ENCODE results near the gene NBAS. TPM values are rescaled to one million over a fixed set of nuclear protein-coding genes. Genes with fewer than 3 reads are reported as not detected.

The NBAS gene
- total and polyA plus RNA-seq, 2 donors (not counting 1 experiment from before 2014, with no cell fraction given), result 27.0 to 124 TPM

- Histone ChIP-seq H3K27ac (ENCODE audit: insufficient read depth, low read length) (no peak overlapping the region), H3K4me2 (ENCODE audit: extremely low read depth, insufficient read depth, low read length) (no peak overlapping the region), H3K79me2 (ENCODE audit: control insufficient read depth, insufficient read depth, low read length) (no peaks in the 10 kb centered on the region), H2AFZ (ENCODE audit: low read length) (no peak overlapping the region), H3K36me3 (ENCODE audit: control insufficient read depth, insufficient read depth, low read length) (no peaks in the 10 kb centered on the region), H3K9me3 (ENCODE audit: control insufficient read depth, insufficient read depth, low read depth, low read length) (no peaks in the 10 kb centered on the region), H4K20me1 (ENCODE audit: control insufficient read depth, extremely low read depth, insufficient read depth, low read length) (no peaks in the 10 kb centered on the region), H3K9ac (ENCODE audit: insufficient read depth, low read length) (no peak overlapping the region), H3K4me1 (ENCODE audit: control insufficient read depth, extremely low read depth, insufficient read depth, low read length) (no peaks in the 10 kb centered on the region), H3K27me3 (ENCODE audit: control insufficient read depth, insufficient read depth, low read length) (no peaks in the 10 kb centered on the region), H3K4me3 (replicated peaks in 1 of 4; ENCODE audit: control extremely low read depth in 1 of 4, insufficient read depth in 1 of 4, low read depth in 3 of 4, low read length in 4 of 4) (no peak overlapping the region)
- TF ChIP-seq CTCF (conservative IDR thresholded peaks at IDR 0.05 in 1 of 2, IDR thresholded peaks at IDR 0.05 in 1 of 2; ENCODE audit: low read depth in 1 of 2, low read length in 2 of 2), result no peak
- no peak for TF ChIP-seq EZH2 (IDR thresholded peaks at IDR 0.05; ENCODE audit: low read length, missing control alignments)
- peak; percentile 4 to 9 for DNase-seq (ENCODE audit: low read depth in 2 of 2)
Observed at GRCh38 chr2:15142069-15142689, 419.0 kb downstream of the NBAS start.

GRCh38 chr2:15141211-15141610 lies 419.9 kb downstream of the NBAS start:
- H3K4me3 ChIP-seq (replicated peaks in 1 of 4; ENCODE audit: control extremely low read depth in 1 of 4, insufficient read depth in 1 of 4, low read depth in 3 of 4, low read length in 4 of 4), result no peak overlapping the region
- no peaks in the 10 kb centered on the region for H3K36me3 ChIP-seq (ENCODE audit: control insufficient read depth, insufficient read depth, low read length)
- no peaks in the 10 kb centered on the region for H3K79me2 ChIP-seq (ENCODE audit: control insufficient read depth, insufficient read depth, low read length)
- no peaks in the 10 kb centered on the region for H4K20me1 ChIP-seq (ENCODE audit: control insufficient read depth, extremely low read depth, insufficient read depth, low read length)
- no peak overlapping the region for H3K27ac ChIP-seq (ENCODE audit: insufficient read depth, low read length)
- H3K27me3 ChIP-seq (ENCODE audit: control insufficient read depth, insufficient read depth, low read length), result no peaks in the 10 kb centered on the region
- H2AFZ ChIP-seq (ENCODE audit: low read length), result no peak overlapping the region
- DNase-seq (ENCODE audit: low read depth in 2 of 2), result no peak
- TF ChIP-seq CTCF (conservative IDR thresholded peaks at IDR 0.05 in 1 of 2, IDR thresholded peaks at IDR 0.05 in 1 of 2; ENCODE audit: low read depth in 1 of 2, low read length in 2 of 2) (no peak), EZH2 (IDR thresholded peaks at IDR 0.05; ENCODE audit: low read length, missing control alignments) (no peak)
- no peaks in the 10 kb centered on the region for H3K4me1 ChIP-seq (ENCODE audit: control insufficient read depth, extremely low read depth, insufficient read depth, low read length)
- no peaks in the 10 kb centered on the region for H3K9me3 ChIP-seq (ENCODE audit: control insufficient read depth, insufficient read depth, low read depth, low read length)
- no peak overlapping the region for H3K4me2 ChIP-seq (ENCODE audit: extremely low read depth, insufficient read depth, low read length)
- no peak overlapping the region for H3K9ac ChIP-seq (ENCODE audit: insufficient read depth, low read length)

- Histone ChIP-seq H3K27ac (ENCODE audit: insufficient read depth, low read length) (no peak overlapping the region), H3K4me3 (replicated peaks in 1 of 4; ENCODE audit: control extremely low read depth in 1 of 4, insufficient read depth in 1 of 4, low read depth in 3 of 4, low read length in 4 of 4) (no peak overlapping the region), H3K9ac (ENCODE audit: insufficient read depth, low read length) (no peak overlapping the region), H3K4me2 (ENCODE audit: extremely low read depth, insufficient read depth, low read length) (no peak overlapping the region), H3K36me3 (ENCODE audit: control insufficient read depth, insufficient read depth, low read length) (no peaks in the 10 kb centered on the region), H3K79me2 (ENCODE audit: control insufficient read depth, insufficient read depth, low read length) (no peaks in the 10 kb centered on the region), H3K4me1 (ENCODE audit: control insufficient read depth, extremely low read depth, insufficient read depth, low read length) (no peaks in the 10 kb centered on the region), H3K9me3 (ENCODE audit: control insufficient read depth, insufficient read depth, low read depth, low read length) (no peaks in the 10 kb centered on the region), H4K20me1 (ENCODE audit: control insufficient read depth, extremely low read depth, insufficient read depth, low read length) (no peaks in the 10 kb centered on the region), H2AFZ (ENCODE audit: low read length) (no peak overlapping the region), H3K27me3 (ENCODE audit: control insufficient read depth, insufficient read depth, low read length) (no peaks in the 10 kb centered on the region)
- TF ChIP-seq EZH2 (IDR thresholded peaks at IDR 0.05; ENCODE audit: low read length, missing control alignments), result no peak
- no peak for TF ChIP-seq CTCF (conservative IDR thresholded peaks at IDR 0.05 in 1 of 2, IDR thresholded peaks at IDR 0.05 in 1 of 2; ENCODE audit: low read depth in 1 of 2, low read length in 2 of 2)
- DNase-seq (ENCODE audit: low read depth in 2 of 2), result no peak
Observed at GRCh38 chr2:15136639-15137038, 424.5 kb downstream of the NBAS start.
